Measurements from ENCODE around the gene RBM33. TPM values are rescaled to one million over a fixed set of nuclear protein-coding genes. Genes with fewer than 3 reads are reported as not detected.

The RBM33 gene
- total and polyA plus RNA-seq, 9 of the 15 experiments (the other 6 are each of a cell fraction or from before 2014, with no cell fraction given): 4.4 to 80.7 (median 27.3) TPM

DNA sequence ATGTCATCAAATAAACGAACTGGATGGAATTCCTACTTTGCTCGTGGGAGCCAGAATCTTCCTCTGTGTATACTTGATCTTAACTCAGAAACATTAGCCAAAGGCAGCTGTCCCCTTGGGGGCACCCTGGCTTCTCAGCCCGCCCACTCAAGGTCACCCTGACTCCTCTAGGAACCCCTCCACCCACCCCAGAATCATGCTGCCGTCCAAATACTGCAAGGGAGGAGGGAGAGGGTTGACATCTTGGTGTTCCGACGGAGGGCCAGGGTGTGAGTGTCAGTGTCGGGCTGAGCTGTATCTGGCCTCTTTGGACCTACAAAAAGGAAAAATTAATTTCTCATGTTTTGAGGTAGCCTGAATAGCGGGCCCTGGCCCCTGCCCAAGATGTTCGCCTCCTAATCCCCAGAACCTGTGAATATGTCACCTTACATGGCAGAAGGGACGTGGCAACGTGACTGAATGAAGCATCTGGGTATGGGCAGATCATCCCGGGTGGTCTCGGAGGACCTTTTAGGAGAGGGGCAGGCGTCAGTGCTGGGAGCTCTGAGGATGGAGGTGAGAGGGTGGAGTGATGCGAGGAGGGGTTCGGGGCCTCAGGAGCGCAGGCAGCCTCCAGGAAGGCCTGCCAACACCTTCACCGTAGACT, 40.5 kb upstream of the RBM33 start:
- in situ Hi-C loops (cut with MboI): no loop called here
- ATAC-seq (no peak), DNase-seq (ENCODE audit: extremely low read depth in 1 of 4, low spot score in 3 of 4) (no peak), FAIRE-seq (no peak)
- H3K4me1 ChIP-seq (replicated peaks in 1 of 2; ENCODE audit: control insufficient read depth in 2 of 2, insufficient read depth in 2 of 2, low read length in 2 of 2): peaks cover 0 to 8% of the 10 kb centered on the region in 2 experiments; a peak in 2 of 5 replicates
- 0 out of 4 replicates have a peak, but pooled peaks of 1 of the 2 experiments have one; percentile 42 for TF ChIP-seq KDM4B (IDR thresholded peaks at IDR 0.05; ENCODE audit: borderline replicate concordance in 2 of 2, low read depth in 1 of 2)
- TF ChIP-seq ZNF639 (CRISPR knock-in tag; conservative IDR thresholded peaks at IDR 0.05 in 1 of 2, IDR thresholded peaks at IDR 0.05 in 1 of 2): no peak
- TF ChIP-seq CHD7 (IDR thresholded peaks at IDR 0.05; ENCODE audit: low read depth, low read length): no peak
- H3K4me2 ChIP-seq (ENCODE audit: insufficient read depth, low read length): no peak overlapping the region
- BruUV-seq (replicated peaks): no TSS peak
- H4K20me1 ChIP-seq (replicated peaks; ENCODE audit: control insufficient read depth, insufficient read depth, low read length): 0 out of 2 replicates have a peak, but pooled peaks cover 3% of the 10 kb centered on the region
- H3K9me3 ChIP-seq (replicated peaks; ENCODE audit: control insufficient read depth, insufficient read depth, low read depth, low read length): no peaks in the 10 kb centered on the region
- H3K9ac ChIP-seq (ENCODE audit: insufficient read depth in 1 of 2, low read depth in 2 of 2, low read length in 2 of 2): no peak overlapping the region
- no peaks in the 10 kb centered on the region for H3K36me3 ChIP-seq (ENCODE audit: control insufficient read depth, insufficient read depth, low read length)
- H3K9me1 ChIP-seq (ENCODE audit: control insufficient read depth, insufficient read depth, low read length): no peaks in the 10 kb centered on the region
- WGBS (ENCODE audit: insufficient coverage, low coverage, missing lambda C conversion rate): 2% methylated on average over 18 of the region's 18 CpGs
- ChIA-PET POLR2A (interaction anchor here (1.0 to 1.2 kb wide), 2 partner anchors 9 to 38 kb away, joined by 4 read pairs; no protein-coding TSS in a partner anchor), CTCF (ENCODE audit: low intra/inter-chr PET ratio) (no interaction called here)
- peaks cover 59 to 72% of the 10 kb centered on the region in 2 experiments for H3K27me3 ChIP-seq (ENCODE audit: control insufficient read depth in 2 of 2, insufficient read depth in 2 of 2, low read length in 2 of 2)
- H3K4me3 ChIP-seq: no peak overlapping the region
- no peaks in the 10 kb centered on the region for H3K79me2 ChIP-seq (ENCODE audit: control insufficient read depth, insufficient read depth, low read length)
- H2AFZ ChIP-seq (ENCODE audit: low read depth, low read length): no peak overlapping the region
- H3K27ac ChIP-seq (ENCODE audit: extremely low read depth, low read depth, low read length): no peak overlapping the region
- intact Hi-C loops (cut with micrococcal nuclease): no loop called here

Measured in K562 (cell line).